Colonic mucosa (tissue), 4 donors: ENCODE data around the gene OSBPL10. TPM values are rescaled to one million over a fixed set of nuclear protein-coding genes. Genes with fewer than 3 reads are reported as not detected.

Experiments
- DNase-seq: peaks from one replicate; pipeline ENCODE4 v3.0.0-alpha.2; 2020
- H3K27ac ChIP-seq: fragments of 200-600 bp; one replicate; pipeline ENCODE4 v1.8.0; 2021
- H3K27me3 ChIP-seq: fragments of 200-600 bp; one replicate; pipeline ENCODE4 v1.8.0; 2021
- H3K36me3 ChIP-seq: fragments of 200-600 bp; one replicate; pipeline ENCODE4 v1.8.0; 2021
- H3K4me1 ChIP-seq: fragments of 200-600 bp; one replicate; pipeline ENCODE4 v1.8.0; 2021; ENCODE audit warnings: mild to moderate bottlenecking
- H3K4me3 ChIP-seq: fragments of 200-600 bp; one replicate; pipeline ENCODE4 v1.8.0; 2021
- H3K9ac ChIP-seq, 2 donors: one replicate each; pipeline ENCODE4 v1.7.0; 2013; ENCODE audit warnings: control low read depth in 2 of 2, low read depth in 2 of 2, low read length in 2 of 2
- H3K9me3 ChIP-seq: fragments of 200-600 bp; one replicate; pipeline ENCODE4 v1.8.0; 2021
- intact Hi-C: fragments of 100-400 bp; cut with DNase I; formaldehyde crosslinking; loops from one replicate; pipeline ENCODE4 v1.14.1; 2022
- total RNA-seq, 2 donors: library from RNA; stranded (reverse); fragmentation: NEBNext Ultra II Directional in 1 of 2; extraction: Animal tissue kit (Norgen Biotek cat#: 25700) in 1 of 2; gene quantifications; one replicate each; pipeline ENCODE4 v1.2.1, GENCODE V29; 2021
- TF ChIP-seq, protein P1 (sequence below): fragments of 200-600 bp; IDR thresholded peaks from one replicate; pipeline ENCODE4 v1.8.0; 2022; ENCODE audit warnings: antibody characterized with exemption, mild to moderate bottlenecking
- donor health status: healthy.
- donor health status: DM: no; HTN: no; CAD: no.
- donor health status: DM: no; HTN: no; CAD: no.

OSBPL10 gene
- total RNA-seq, 2 donors from 2014 or later, result 20.0 to 34.4 TPM

DNA sequence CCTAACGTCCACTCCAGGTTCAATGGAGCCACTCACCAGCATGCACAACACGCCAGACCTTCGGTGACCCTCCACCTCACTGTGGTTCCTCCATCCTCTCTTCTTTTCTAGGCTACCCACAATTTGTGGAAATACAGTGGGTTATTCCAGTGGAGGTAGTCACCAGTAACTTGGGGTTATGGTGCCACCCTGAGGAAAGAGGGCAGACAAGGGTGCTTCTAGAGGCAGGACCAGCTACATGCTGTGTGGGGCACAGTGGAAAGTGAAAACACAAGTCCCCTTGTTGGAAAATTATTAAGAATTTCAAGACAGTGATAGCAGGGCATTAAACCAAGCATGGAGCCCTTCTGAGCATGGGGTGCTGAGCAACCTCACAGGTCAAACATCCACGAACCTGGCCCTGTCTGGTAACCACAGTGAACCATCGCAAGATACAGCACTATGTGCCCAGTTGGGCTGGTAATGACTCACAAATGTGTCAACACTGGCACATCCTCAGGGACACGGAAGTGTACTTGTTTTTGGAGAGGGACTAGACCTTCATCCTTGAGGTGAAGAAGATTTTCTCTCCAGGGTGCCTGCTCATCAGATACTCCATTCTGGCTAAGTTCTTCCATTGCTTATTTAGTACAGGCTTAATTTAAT is 281.6 kb downstream of the OSBPL10 start:
- DNase-seq, result no peak
- intact Hi-C loops, result no loop called here
- Histone ChIP-seq H3K27ac (no peak overlapping the region), H3K4me1 (no peaks in the 10 kb centered on the region), H3K4me3 (no peak overlapping the region), H3K9me3 (no peaks in the 10 kb centered on the region), H3K36me3 (no peaks in the 10 kb centered on the region), H3K27me3 (no peaks in the 10 kb centered on the region), H3K9ac (no peak overlapping the region)
- TF ChIP-seq, protein P1, sequence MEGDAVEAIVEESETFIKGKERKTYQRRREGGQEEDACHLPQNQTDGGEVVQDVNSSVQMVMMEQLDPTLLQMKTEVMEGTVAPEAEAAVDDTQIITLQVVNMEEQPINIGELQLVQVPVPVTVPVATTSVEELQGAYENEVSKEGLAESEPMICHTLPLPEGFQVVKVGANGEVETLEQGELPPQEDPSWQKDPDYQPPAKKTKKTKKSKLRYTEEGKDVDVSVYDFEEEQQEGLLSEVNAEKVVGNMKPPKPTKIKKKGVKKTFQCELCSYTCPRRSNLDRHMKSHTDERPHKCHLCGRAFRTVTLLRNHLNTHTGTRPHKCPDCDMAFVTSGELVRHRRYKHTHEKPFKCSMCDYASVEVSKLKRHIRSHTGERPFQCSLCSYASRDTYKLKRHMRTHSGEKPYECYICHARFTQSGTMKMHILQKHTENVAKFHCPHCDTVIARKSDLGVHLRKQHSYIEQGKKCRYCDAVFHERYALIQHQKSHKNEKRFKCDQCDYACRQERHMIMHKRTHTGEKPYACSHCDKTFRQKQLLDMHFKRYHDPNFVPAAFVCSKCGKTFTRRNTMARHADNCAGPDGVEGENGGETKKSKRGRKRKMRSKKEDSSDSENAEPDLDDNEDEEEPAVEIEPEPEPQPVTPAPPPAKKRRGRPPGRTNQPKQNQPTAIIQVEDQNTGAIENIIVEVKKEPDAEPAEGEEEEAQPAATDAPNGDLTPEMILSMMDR, result no peak

DNA sequence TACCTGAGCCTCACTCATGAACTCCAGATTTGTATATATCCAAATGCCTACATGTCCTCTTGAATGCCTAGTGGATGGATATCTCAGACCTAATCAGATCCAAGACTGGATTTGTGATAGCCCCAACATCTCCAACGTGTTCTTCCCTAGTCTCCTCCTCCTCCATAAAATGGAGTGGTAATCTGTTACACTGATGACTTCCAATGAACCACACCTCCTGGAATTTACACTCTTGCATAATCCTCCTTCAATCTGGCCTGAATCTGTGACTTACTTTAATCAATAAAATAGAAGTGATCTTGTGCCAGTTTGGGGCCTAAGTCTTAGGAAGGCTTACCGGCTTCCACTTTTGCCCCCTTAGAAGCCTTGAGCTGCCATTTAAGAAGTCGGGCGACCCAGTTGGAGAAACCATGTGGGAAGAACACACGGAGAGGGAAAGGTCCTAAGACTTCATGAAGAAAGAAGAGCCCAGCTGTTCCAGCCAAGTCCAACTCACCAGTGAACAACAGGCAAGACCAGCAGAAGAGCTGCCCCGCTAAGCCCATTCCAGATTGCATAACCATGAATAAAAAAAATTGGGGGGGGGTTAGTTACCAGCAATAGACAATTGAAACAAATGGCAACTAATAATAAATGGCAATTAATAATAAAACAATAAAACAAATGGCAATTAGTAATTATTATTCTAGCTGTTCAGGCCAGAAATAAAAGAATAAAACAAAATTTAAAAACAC is 284.1 kb downstream of the OSBPL10 start:
- no peak for DNase-seq
- Histone ChIP-seq H3K4me1 (no peaks in the 10 kb centered on the region), H3K9ac (no peak overlapping the region), H3K27ac (no peak overlapping the region), H3K4me3 (no peak overlapping the region), H3K27me3 (no peaks in the 10 kb centered on the region), H3K9me3 (no peaks in the 10 kb centered on the region), H3K36me3 (no peaks in the 10 kb centered on the region)
- TF ChIP-seq, protein P1, result no peak
- intact Hi-C loops, result no loop called here

DNA sequence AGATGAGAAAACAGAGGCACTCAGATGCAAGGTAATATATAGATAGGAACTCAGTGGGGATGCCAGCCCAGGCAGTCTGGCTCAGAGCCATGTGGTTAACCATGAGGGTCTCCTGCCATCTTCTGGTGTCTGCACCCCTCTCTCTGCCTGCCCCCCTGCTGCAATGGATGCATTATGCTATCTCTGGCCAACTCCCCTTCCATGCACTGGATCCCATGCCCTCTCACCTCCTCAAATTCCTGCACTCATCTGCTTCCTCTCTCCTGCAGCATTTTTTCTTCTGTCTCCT is 285.1 kb downstream of the OSBPL10 start:
- Histone ChIP-seq H3K36me3 (no peaks in the 10 kb centered on the region), H3K4me3 (no peak overlapping the region), H3K27me3 (no peaks in the 10 kb centered on the region), H3K9ac (no peak overlapping the region), H3K4me1 (no peaks in the 10 kb centered on the region), H3K27ac (no peak overlapping the region), H3K9me3 (no peaks in the 10 kb centered on the region)
- TF ChIP-seq, protein P1, result no peak
- no peak for DNase-seq
- intact Hi-C loops, result no loop called here

DNA sequence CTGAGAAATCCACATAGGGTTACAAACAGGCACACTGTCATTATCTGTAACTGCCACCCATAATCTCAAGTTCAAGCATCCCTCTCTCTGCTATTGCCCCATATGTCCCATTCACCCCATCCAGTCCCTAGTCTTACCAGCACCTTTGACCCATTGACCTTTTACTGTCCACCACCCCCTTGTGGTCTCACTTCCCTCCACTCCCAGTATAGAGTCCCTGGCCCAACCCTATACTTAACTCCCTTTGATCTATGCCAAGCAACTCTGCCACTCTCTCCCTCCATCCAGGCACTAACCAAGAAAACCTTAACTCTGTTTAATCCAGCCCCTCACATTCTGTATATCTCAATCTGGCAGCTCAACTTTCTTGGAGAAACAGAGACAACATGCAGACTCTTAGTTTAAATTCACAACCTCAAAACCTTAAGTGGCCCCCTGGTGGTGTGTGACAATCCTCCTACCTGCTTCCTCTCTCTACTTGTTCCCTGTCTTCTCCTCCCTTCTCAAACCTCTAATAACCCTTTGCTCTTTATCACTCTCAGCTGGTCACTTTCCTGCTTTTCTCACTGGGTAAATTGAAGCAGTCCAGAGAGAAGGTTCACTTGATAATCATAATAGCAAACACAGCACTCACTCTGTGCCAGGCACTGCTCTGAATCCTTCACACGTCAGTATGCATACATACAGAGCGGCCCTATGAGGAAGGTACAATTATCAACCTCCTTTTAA is 285.6 kb downstream of the OSBPL10 start:
- Histone ChIP-seq H3K27ac (no peak overlapping the region), H3K9me3 (no peaks in the 10 kb centered on the region), H3K9ac (no peak overlapping the region), H3K4me3 (no peak overlapping the region), H3K36me3 (no peaks in the 10 kb centered on the region), H3K4me1 (no peaks in the 10 kb centered on the region), H3K27me3 (no peaks in the 10 kb centered on the region)
- no peak for DNase-seq
- TF ChIP-seq, protein P1, result peak; percentile 14
- intact Hi-C loops, result no loop called here

DNA sequence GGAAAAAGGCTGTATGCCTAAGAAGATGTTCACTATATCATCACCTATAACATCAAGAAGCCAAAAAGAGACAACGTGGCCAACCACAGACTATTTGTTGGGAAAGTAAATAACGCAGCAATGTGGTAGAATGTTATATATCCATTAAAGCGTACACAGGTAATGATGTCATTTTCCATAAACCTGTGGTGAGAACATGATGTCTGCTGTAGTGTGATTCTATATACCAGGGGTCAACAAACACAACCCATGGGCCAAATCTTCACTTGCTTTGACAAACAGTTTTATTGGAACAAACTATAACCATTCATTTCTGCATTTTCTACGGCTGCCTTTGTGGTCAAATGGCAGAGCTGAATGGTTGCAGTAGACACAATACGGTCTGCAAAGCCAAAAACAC is 287.7 kb downstream of the OSBPL10 start:
- intact Hi-C loops, result no loop called here
- H3K27me3 ChIP-seq, result no peaks in the 10 kb centered on the region
- no peak overlapping the region for H3K27ac ChIP-seq
- no peaks in the 10 kb centered on the region for H3K9me3 ChIP-seq
- no peak overlapping the region for H3K9ac ChIP-seq
- TF ChIP-seq, protein P1, result no peak
- no peaks in the 10 kb centered on the region for H3K4me1 ChIP-seq
- DNase-seq, result no peak
- H3K36me3 ChIP-seq, result no peaks in the 10 kb centered on the region
- H3K4me3 ChIP-seq, result no peak overlapping the region
